PC-3 (cell line): Measurements from ENCODE around the gene ALG14.

ENCODE experiments used
- CTCF ChIP-seq: fragments of 300-600 bp; sonication (generic); conservative IDR thresholded peaks from 2 replicates; pipeline ENCODE4 v1.5.1; 2017; ENCODE audit warnings: antibody characterized with exemption, low read depth, mild to moderate bottlenecking, low read length
- EZH2 ChIP-seq: fragments of 300-600 bp; sonication (generic); IDR thresholded peaks from one replicate; pipeline ENCODE4 v1.6.1; 2017; ENCODE audit warnings: antibody characterized with exemption, mild to moderate bottlenecking, low read length; ENCODE audit not compliant: unreplicated experiment

DNA sequence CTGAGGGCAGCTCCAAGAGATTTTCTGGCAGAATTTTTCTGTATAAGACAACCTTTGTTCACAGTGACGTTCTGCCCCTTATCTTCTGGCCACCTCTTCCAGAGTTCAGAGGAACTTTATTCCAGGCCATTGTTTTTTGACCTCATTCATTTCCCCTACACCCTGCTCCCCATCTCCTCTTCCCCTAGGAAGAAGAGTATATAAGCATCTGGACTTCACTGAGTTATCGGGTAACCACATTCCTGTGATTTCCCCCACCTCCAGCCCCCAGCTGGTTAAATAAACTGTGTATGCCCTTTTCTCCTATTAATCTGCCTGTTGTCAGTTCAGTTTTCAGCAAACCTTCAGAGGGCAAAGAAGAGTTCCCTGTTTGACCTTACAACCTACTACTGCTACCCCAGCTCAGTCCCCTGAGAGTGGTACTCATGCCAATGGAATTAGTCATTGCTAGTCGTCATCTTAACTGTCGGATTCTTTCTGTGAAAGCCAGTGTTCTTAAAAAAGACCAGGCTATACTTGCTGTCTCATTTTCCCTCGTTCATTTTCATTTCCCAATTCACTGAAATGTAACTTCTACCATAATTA is 14.3 kb upstream of the ALG14 start:
- TF ChIP-seq CTCF, result no peak
- no peak for TF ChIP-seq EZH2
